ENCODE results near the gene ZNHIT1. TPM values are rescaled to one million over a fixed set of nuclear protein-coding genes. Genes with fewer than 3 reads are reported as not detected.
A peak's percentile ranks its signal among the peaks of the same experiment; 100 is the strongest.

ZNHIT1 gene
- total and polyA plus RNA-seq, 5 donors from 2014 or later, result 41.8 to 99.6 (median 76.8) TPM

DNA sequence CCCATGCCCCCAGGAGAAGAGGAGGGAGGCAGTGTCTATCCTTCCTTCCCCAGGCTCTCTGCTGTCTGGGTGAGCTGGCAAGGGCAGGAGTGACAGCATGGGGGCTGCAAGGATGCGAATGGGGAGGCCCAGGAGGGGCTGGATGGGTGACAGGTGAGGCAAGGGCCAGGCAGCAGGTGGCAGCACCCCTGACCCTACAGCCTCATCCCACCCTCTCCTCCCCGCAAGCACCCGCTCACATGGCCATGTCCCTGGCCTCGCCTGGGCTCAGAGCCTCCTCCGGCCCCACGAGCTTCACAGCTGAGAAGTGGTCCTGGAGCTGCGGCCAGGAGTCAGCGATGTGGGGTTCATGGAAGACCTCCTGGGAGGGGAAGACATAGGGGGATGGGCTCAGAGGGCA is 6.0 kb upstream of the ZNHIT1 start:
- Mint-ChIP-seq H3K27me3 (no peaks in the 10 kb centered on the region), H3K4me3 (no peak overlapping the region), H3K9me3 (no peaks in the 10 kb centered on the region), H3K27ac (peak overlapping the region in 1 of 3 donors; percentile 65), H3K36me3 (peaks cover 8% of the 10 kb centered on the region), H3K4me1 (peaks cover 0 to 11% (median 3%) of the 10 kb centered on the region in 4 donors)
- ATAC-seq (ENCODE audit: low read depth in 2 of 2), result no peak
- Histone ChIP-seq H3K27me3 (ENCODE audit: control insufficient read depth, insufficient read depth, low read length) (no peaks in the 10 kb centered on the region), H3K4me3 (ENCODE audit: low read depth, low read length) (no peak overlapping the region), H3K4me1 (ENCODE audit: control insufficient read depth, insufficient read depth, low read length, poor library complexity, severe bottlenecking) (peaks cover 11% of the 10 kb centered on the region), H3K27ac (ENCODE audit: insufficient read depth, low read length, poor library complexity, severe bottlenecking) (no peak overlapping the region), H3K36me3 (ENCODE audit: control insufficient read depth, insufficient read depth, low read length) (peaks cover 9% of the 10 kb centered on the region), H3K9me3 (ENCODE audit: control insufficient read depth in 2 of 2, low read length in 2 of 2) (no peaks in the 10 kb centered on the region)
- DNase-seq, result no peak

DNA sequence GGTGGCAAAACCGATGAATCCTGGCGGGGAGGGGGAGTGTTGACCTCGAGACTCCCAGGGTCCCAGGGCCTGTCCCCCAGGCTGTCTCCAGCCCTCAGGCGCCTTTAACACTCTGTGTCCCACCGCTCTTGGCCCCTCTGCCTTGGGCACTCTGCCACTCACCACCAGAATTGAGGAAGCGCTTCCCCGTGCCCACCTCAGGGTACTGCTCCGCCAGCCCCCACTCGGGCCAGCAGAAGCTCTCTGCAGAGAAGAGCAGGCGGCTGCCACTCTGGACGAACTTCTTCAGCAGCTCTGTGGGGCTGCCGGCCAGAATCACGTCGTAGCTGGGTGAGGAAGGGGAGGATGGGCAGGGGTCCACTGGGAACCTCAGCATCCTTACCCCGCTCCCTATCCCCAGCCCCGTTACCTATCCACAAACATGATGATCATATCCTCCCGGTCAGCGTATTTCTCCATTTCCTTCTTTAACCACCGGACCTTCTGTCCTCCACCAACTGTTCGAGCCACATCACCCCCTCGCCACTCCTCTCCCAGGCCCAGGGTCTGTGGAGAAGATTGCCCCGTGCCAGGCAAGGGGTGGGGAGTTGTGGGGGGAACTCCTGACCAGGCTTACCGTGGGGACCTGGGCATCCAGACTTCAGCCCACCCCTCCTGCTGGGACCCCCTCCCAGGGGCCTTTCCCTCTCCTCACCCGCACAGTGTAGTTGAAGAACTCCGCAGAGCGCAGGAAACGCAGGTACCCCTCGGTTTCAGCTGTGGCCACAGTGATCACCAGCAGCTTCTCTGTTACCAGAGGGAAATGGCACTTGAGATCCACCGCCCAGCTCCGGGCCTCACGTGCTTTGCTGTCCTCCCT is 1.7 kb upstream of the ZNHIT1 start:
- ATAC-seq (ENCODE audit: low read depth in 2 of 2), result no peak
- peaks cover 9% of the 10 kb centered on the region for H3K36me3 ChIP-seq (ENCODE audit: control insufficient read depth, insufficient read depth, low read length)
- H3K36me3 Mint-ChIP-seq, result peaks cover 5% of the 10 kb centered on the region

DNA sequence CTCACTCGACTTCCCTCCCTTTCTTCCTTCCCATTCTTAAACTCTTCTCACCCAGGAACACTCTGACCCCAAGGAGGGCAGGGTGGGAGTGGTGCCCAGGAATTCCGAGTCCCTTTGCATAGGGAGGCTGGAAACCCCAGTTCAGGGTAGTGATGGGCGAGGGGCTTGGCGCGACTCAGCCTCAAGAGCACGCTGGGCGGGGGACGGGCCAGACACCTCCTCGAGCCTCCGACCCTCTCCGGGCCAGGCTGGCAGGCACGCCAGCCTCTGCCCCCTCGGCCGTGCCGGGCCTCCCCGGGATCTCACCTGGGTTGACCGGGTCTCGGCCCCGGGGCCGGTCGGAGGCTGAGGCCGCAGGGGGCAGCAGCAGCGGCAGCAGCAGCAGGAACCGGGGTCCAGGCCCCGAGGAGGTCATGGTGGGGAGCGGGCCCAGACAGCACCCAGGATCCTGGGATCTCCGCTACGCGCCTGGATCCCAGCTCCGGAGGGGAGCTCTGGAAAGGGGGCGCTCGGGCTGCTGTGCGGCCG is 1.0 kb upstream of the ZNHIT1 start:
- Mint-ChIP-seq H3K27ac (peak overlapping the region in 2 of 3 donors; percentile 74 to 98), H3K36me3 (peaks cover 5% of the 10 kb centered on the region), H3K9me3 (no peaks in the 10 kb centered on the region), H3K4me1 (peaks cover 5 to 50% (median 21%) of the 10 kb centered on the region in 4 donors), H3K27me3 (no peaks in the 10 kb centered on the region), H3K4me3 (peak overlapping the region; percentile 93 to 97 (median 96))
- Histone ChIP-seq H3K27me3 (ENCODE audit: control insufficient read depth, insufficient read depth, low read length) (no peaks in the 10 kb centered on the region), H3K36me3 (ENCODE audit: control insufficient read depth, insufficient read depth, low read length) (peaks cover 9% of the 10 kb centered on the region), H3K9me3 (ENCODE audit: control insufficient read depth in 2 of 2, low read length in 2 of 2) (no peaks in the 10 kb centered on the region), H3K4me1 (ENCODE audit: control insufficient read depth, insufficient read depth, low read length, poor library complexity, severe bottlenecking) (peaks cover 38% of the 10 kb centered on the region), H3K4me3 (ENCODE audit: low read depth, low read length) (peak overlapping the region; percentile 55), H3K27ac (ENCODE audit: insufficient read depth, low read length, poor library complexity, severe bottlenecking) (peak overlapping the region; percentile 82)
- ATAC-seq (ENCODE audit: low read depth in 2 of 2) (no peak), DNase-seq (peak in 1 of 3 donors; percentile 19)

More for the DNA sequence above, 1.7 kb upstream of the ZNHIT1 start:
- Histone ChIP-seq H3K9me3 (ENCODE audit: control insufficient read depth in 2 of 2, low read length in 2 of 2) (no peaks in the 10 kb centered on the region), H3K4me3 (ENCODE audit: low read depth, low read length) (peak overlapping the region; percentile 55), H3K27ac (ENCODE audit: insufficient read depth, low read length, poor library complexity, severe bottlenecking) (peak overlapping the region; percentile 82), H3K27me3 (ENCODE audit: control insufficient read depth, insufficient read depth, low read length) (no peaks in the 10 kb centered on the region), H3K4me1 (ENCODE audit: control insufficient read depth, insufficient read depth, low read length, poor library complexity, severe bottlenecking) (peaks cover 38% of the 10 kb centered on the region)
- Mint-ChIP-seq H3K9me3 (no peaks in the 10 kb centered on the region), H3K4me3 (peak overlapping the region; percentile 83 to 97 (median 95)), H3K4me1 (peaks cover 5 to 43% (median 19%) of the 10 kb centered on the region in 4 donors), H3K27me3 (no peaks in the 10 kb centered on the region), H3K27ac (peak overlapping the region in 2 of 3 donors; percentile 74 to 91)
- DNase-seq, result peak in 1 of 3 donors; percentile 22

DNA sequence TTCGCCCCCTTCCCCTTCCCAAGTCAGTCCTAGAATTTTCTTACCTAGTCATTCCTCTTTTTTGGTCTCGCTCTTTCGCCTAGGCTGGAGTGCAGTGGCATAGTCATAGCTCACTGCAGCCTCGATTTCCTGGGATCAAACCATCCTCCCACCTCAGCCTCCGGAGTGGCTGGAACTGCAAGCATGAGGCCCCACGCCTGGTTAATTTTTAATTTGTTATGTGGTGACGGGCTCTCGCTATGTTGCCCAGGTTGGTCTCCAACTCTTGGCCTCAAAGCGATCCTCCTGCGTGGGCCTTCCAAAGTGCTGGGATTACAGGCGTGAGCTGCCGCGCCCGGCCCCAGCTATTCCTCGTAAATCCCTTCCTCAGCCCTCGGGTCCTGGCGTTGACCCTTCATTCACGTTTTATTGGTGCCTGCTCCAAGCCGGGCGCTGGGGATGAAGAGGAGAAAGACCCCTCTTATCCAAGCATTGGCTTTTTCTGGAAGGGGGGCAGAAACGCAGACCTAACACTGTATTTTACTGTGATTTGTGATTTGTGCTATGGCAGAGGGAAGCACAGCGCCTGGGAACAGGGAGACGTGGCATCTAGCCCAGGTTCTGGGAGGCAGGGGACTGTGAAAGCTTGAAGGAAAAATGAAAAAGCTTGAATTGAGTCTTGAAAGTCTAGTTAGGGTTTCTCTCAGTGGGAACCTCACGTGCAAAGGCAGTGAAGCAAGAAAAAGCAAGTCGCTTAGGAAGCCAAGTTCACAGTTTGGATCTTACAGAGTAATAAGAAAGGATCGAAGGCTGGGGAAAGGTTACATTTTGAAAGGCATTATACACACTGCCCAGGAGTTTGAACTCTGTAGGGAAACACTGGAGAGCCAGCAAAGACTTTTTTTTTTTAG is 516 bp downstream of the ZNHIT1 start:
- Histone ChIP-seq H3K27me3 (ENCODE audit: control insufficient read depth, insufficient read depth, low read length) (no peaks in the 10 kb centered on the region), H3K27ac (ENCODE audit: insufficient read depth, low read length, poor library complexity, severe bottlenecking) (peak overlapping the region; percentile 82), H3K4me1 (ENCODE audit: control insufficient read depth, insufficient read depth, low read length, poor library complexity, severe bottlenecking) (peaks cover 38% of the 10 kb centered on the region), H3K9me3 (ENCODE audit: control insufficient read depth in 2 of 2, low read length in 2 of 2) (no peaks in the 10 kb centered on the region), H3K36me3 (ENCODE audit: control insufficient read depth, insufficient read depth, low read length) (peaks cover 15% of the 10 kb centered on the region), H3K4me3 (ENCODE audit: low read depth, low read length) (peak overlapping the region; percentile 93)
- Mint-ChIP-seq H3K4me3 (peak overlapping the region; percentile 93 to 97 (median 96)), H3K27ac (peak overlapping the region; percentile 79 to 99 (median 98)), H3K4me1 (peaks cover 5 to 53% (median 21%) of the 10 kb centered on the region in 4 donors), H3K9me3 (no peaks in the 10 kb centered on the region), H3K36me3 (peaks cover 5% of the 10 kb centered on the region), H3K27me3 (no peaks in the 10 kb centered on the region)
- DNase-seq (no peak), ATAC-seq (ENCODE audit: low read depth in 2 of 2) (no peak)

DNA sequence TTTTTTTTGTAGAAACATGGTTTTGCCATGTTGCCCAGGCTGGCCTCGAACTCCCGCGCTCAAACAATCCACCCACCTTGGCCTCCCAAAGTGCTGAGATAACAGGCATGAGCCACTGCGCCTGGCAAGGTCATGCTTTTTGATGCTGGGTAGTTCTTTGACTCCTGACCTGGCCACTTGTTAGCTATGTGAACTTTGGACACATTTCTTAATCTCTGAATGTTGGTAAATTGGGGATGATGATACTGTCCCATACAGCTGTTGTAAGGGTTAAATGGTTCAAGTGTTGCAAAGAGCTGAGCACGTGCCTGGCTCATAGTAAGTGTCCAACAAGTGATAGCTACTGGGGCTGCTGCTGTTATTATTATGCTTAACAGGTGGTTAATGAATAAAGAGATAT is 2.3 kb downstream of the ZNHIT1 start:
- H3K27me3 Mint-ChIP-seq, result no peaks in the 10 kb centered on the region
- Histone ChIP-seq H3K27me3 (ENCODE audit: control insufficient read depth, insufficient read depth, low read length) (no peaks in the 10 kb centered on the region), H3K9me3 (ENCODE audit: control insufficient read depth in 2 of 2, low read length in 2 of 2) (no peaks in the 10 kb centered on the region), H3K4me1 (ENCODE audit: control insufficient read depth, insufficient read depth, low read length, poor library complexity, severe bottlenecking) (peaks cover 38% of the 10 kb centered on the region), H3K27ac (ENCODE audit: insufficient read depth, low read length, poor library complexity, severe bottlenecking) (no peak overlapping the region), H3K36me3 (ENCODE audit: control insufficient read depth, insufficient read depth, low read length) (peaks cover 25% of the 10 kb centered on the region), H3K4me3 (ENCODE audit: low read depth, low read length) (no peak overlapping the region)
- DNase-seq (no peak), ATAC-seq (ENCODE audit: low read depth in 2 of 2) (no peak)
- H3K4me1 Mint-ChIP-seq, result peaks cover 5 to 55% (median 23%) of the 10 kb centered on the region in 4 donors
- peak overlapping the region; percentile 10 to 78 (median 60) for H3K4me3 Mint-ChIP-seq
- no peak overlapping the region for H3K27ac Mint-ChIP-seq
- no peaks in the 10 kb centered on the region for H3K36me3 Mint-ChIP-seq
- no peaks in the 10 kb centered on the region for H3K9me3 Mint-ChIP-seq

DNA sequence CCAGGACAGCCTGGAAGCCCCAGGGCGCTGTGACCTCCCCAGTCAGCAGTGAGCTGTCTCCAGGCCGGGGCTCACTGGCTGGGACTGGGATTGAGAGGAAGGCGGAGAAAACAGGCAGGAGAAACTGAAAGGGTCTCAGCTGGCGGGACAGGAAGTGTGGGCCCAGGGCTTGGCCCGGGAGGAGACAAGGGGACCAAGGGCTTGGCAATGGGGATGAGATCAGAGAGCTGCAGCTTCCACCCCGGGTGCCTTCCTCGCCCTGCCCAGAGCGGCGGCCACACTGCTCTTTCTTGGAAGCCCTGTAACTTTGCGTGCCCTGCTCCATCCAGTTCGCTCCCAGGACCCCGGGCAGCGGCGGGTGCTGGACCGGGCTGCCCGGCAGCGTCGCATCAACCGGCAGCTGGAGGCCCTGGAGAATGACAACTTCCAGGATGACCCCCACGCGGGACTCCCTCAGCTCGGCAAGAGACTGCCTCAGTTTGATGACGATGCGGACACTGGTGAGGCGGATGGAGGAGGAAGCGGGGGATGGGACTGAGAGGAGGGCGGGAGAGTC is 4.4 kb downstream of the ZNHIT1 start:
- Mint-ChIP-seq H3K4me1 (peaks cover 5 to 45% (median 20%) of the 10 kb centered on the region in 4 donors), H3K9me3 (no peaks in the 10 kb centered on the region), H3K27me3 (no peaks in the 10 kb centered on the region), H3K27ac (no peak overlapping the region), H3K36me3 (peaks cover 3% of the 10 kb centered on the region), H3K4me3 (peak overlapping the region in 1 of 4 donors; percentile 61)
- Histone ChIP-seq H3K27me3 (ENCODE audit: control insufficient read depth, insufficient read depth, low read length) (no peaks in the 10 kb centered on the region), H3K9me3 (ENCODE audit: control insufficient read depth in 2 of 2, low read length in 2 of 2) (no peaks in the 10 kb centered on the region), H3K4me1 (ENCODE audit: control insufficient read depth, insufficient read depth, low read length, poor library complexity, severe bottlenecking) (peaks cover 24% of the 10 kb centered on the region), H3K36me3 (ENCODE audit: control insufficient read depth, insufficient read depth, low read length) (peaks cover 27% of the 10 kb centered on the region), H3K4me3 (ENCODE audit: low read depth, low read length) (no peak overlapping the region), H3K27ac (ENCODE audit: insufficient read depth, low read length, poor library complexity, severe bottlenecking) (no peak overlapping the region)
- ATAC-seq (ENCODE audit: low read depth in 2 of 2), result no peak
- no peak for DNase-seq

DNA sequence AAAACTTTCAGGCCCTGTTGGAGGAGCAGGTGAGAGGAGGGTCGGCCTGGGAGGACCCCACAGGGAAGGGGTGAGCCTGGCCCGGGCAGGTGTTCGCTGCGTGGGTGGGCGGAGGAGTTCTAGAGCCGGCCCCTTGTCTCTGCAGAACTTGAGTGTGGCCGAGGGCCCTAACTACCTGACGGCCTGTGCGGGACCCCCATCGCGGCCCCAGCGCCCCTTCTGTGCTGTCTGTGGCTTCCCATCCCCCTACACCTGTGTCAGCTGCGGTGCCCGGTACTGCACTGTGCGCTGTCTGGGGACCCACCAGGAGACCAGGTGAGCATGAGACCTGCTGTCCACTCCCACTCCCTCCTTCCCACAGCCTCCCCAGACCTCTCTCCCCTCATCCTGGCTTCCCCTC is 5.6 kb downstream of the ZNHIT1 start:
- H3K4me3 ChIP-seq (ENCODE audit: low read depth, low read length), result no peak overlapping the region
- peaks cover 16% of the 10 kb centered on the region for H3K4me1 ChIP-seq (ENCODE audit: control insufficient read depth, insufficient read depth, low read length, poor library complexity, severe bottlenecking)
- H3K9me3 Mint-ChIP-seq, result no peaks in the 10 kb centered on the region
- DNase-seq (no peak), ATAC-seq (ENCODE audit: low read depth in 2 of 2) (no peak)
- no peaks in the 10 kb centered on the region for H3K27me3 ChIP-seq (ENCODE audit: control insufficient read depth, insufficient read depth, low read length)
- peaks cover 3% of the 10 kb centered on the region for H3K36me3 Mint-ChIP-seq
- H3K27me3 Mint-ChIP-seq, result no peaks in the 10 kb centered on the region
- peaks cover 29% of the 10 kb centered on the region for H3K36me3 ChIP-seq (ENCODE audit: control insufficient read depth, insufficient read depth, low read length)
- H3K4me1 Mint-ChIP-seq, result peaks cover 0 to 37% (median 16%) of the 10 kb centered on the region in 4 donors
- peak overlapping the region in 1 of 4 donors; percentile 35 for H3K4me3 Mint-ChIP-seq
- H3K27ac Mint-ChIP-seq, result peak overlapping the region in 1 of 3 donors; percentile 74
- no peaks in the 10 kb centered on the region for H3K9me3 ChIP-seq (ENCODE audit: control insufficient read depth in 2 of 2, low read length in 2 of 2)
- H3K27ac ChIP-seq (ENCODE audit: insufficient read depth, low read length, poor library complexity, severe bottlenecking), result no peak overlapping the region

Data from CD4-positive, CD25-positive, alpha-beta regulatory T cell (primary cell).